GM18861 (cell line): ENCODE data around the gene TRNP1.
"Not testable (repeated sequence)": the region's sequence is repeated elsewhere in the genome, so short reads cannot be mapped to it uniquely, and the experiment has no call there.

Experiments
- ATAC-seq: cut with Tn5 transposase; IDR thresholded peaks from one replicate; pipeline ENCODE4 v1.9.1; 2021; ENCODE audit not compliant: unreplicated experiment

The TRNP1 gene

GRCh38 chr1:26972390-26972789 lies 21.1 kb upstream of the TRNP1 start:
- ATAC-seq: no peak

GRCh38 chr1:26972821-26973220 lies 20.7 kb upstream of the TRNP1 start:
- ATAC-seq: no peak

GRCh38 chr1:26976621-26977510 lies 16.6 kb upstream of the TRNP1 start:
- no peak for ATAC-seq

GRCh38 chr1:26978901-26979300 lies 14.6 kb upstream of the TRNP1 start:
- ATAC-seq: no peak

- no peak for ATAC-seq
These were observed 12.2 kb upstream of the TRNP1 start for GRCh38 chr1:26981146-26981846.

GRCh38 chr1:26983863-26984262 lies 9.6 kb upstream of the TRNP1 start:
- no peak for ATAC-seq

- no peak for ATAC-seq
These were observed 9.2 kb upstream of the TRNP1 start for GRCh38 chr1:26984291-26984690.

GRCh38 chr1:26986658-26987057 lies 6.8 kb upstream of the TRNP1 start:
- no peak for ATAC-seq

GRCh38 chr1:26989403-26990109 lies 3.9 kb upstream of the TRNP1 start:
- ATAC-seq: not testable (repeated sequence)

- ATAC-seq: no peak
These were observed 2.0 kb upstream of the TRNP1 start for GRCh38 chr1:26991310-26992116.

GRCh38 chr1:26994020-26994786 lies 711 bp downstream of the TRNP1 start:
- ATAC-seq: no peak

- no peak for ATAC-seq
These were observed 1.5 kb downstream of the TRNP1 start for GRCh38 chr1:26994787-26995517.

GRCh38 chr1:26996024-26996423 lies 2.5 kb downstream of the TRNP1 start:
- no peak for ATAC-seq

- ATAC-seq: no peak
These were observed 3.2 kb downstream of the TRNP1 start for GRCh38 chr1:26996665-26997064.

- ATAC-seq: no peak
These were observed 5.2 kb downstream of the TRNP1 start for GRCh38 chr1:26998429-26999300.

GRCh38 chr1:26999440-26999987 lies 6.0 kb downstream of the TRNP1 start:
- ATAC-seq: no peak

- ATAC-seq: no peak
These were observed 6.8 kb downstream of the TRNP1 start for GRCh38 chr1:27000090-27000816.
